ACC112 (cell line): ENCODE data around the gene APOC1.

ENCODE experiments used
- H2AFZ ChIP-seq: fragments of 200-600 bp; sonication (generic); one replicate; pipeline ENCODE4 v1.6.0; 2017; ENCODE audit warnings: antibody characterized with exemption, low read length; ENCODE audit not compliant: unreplicated experiment
- H3K27ac ChIP-seq: fragments of 200-600 bp; sonication (generic); 2 replicates; pipeline ENCODE4 v1.5.1; 2014; ENCODE audit warnings: low read depth, mild to moderate bottlenecking, antibody characterized with exemption, low read length, moderate library complexity
- H3K27me3 ChIP-seq: fragments of 200-600 bp; sonication (generic); 2 replicates; pipeline ENCODE4 v1.6.1; 2014; ENCODE audit warnings: mild to moderate bottlenecking, antibody characterized with exemption, low read length, moderate library complexity, mixed read lengths; ENCODE audit not compliant: insufficient read depth
- H3K36me3 ChIP-seq: fragments of 200-600 bp; sonication (generic); 2 replicates; pipeline ENCODE4 v1.6.1; 2016; ENCODE audit warnings: mild to moderate bottlenecking, antibody characterized with exemption, low read length, moderate library complexity, mixed read lengths; ENCODE audit not compliant: insufficient read depth
- H3K4me1 ChIP-seq: fragments of 200-600 bp; sonication (generic); one replicate; pipeline ENCODE4 v1.6.1; 2016; ENCODE audit warnings: low read length, mixed read lengths; ENCODE audit not compliant: insufficient read depth, unreplicated experiment, control insufficient read depth
- H3K4me3 ChIP-seq: fragments of 200-600 bp; sonication (generic); 2 replicates; pipeline ENCODE4 v1.5.1; 2014; ENCODE audit warnings: mild to moderate bottlenecking, low read depth, low read length
- H3K79me2 ChIP-seq: fragments of 200-600 bp; sonication (generic); one replicate; pipeline ENCODE4 v1.6.0; 2016; ENCODE audit warnings: low read length; ENCODE audit not compliant: control insufficient read depth, unreplicated experiment, insufficient read depth

The APOC1 gene

DNA sequence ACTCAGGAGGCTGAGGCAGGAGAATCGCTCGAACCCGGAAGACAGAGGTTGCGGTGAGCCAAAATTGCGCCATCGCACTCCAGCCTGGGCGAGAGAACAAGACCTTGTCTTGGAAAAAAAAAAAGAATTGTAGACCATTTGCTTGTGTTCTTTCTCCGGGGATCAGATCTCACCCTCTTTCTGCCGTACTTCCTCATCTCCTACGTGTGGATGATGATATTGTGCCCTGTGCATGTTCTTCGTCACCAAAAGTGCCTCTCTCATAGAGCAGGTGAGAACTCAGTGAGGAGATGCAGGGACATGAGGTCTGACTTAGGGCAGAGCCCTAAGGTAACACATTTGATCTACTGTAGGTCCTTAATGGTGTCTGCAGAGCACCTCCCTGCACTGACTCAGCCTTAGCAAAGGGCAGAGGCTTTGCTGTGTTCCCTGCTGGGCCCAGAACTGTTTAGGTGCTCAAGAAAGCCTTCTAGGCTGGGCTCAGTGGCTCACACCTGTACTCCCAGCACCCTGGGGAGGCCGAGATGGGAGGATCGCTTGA lies 32.7 kb downstream of the APOC1 start:
- H3K36me3 ChIP-seq: no peaks in the 10 kb centered on the region
- no peaks in the 10 kb centered on the region for H3K27me3 ChIP-seq
- no peaks in the 10 kb centered on the region for H3K79me2 ChIP-seq
- H3K4me3 ChIP-seq: no peak overlapping the region
- no peak overlapping the region for H2AFZ ChIP-seq
- no peaks in the 10 kb centered on the region for H3K4me1 ChIP-seq
- no peak overlapping the region for H3K27ac ChIP-seq

- Histone ChIP-seq H2AFZ (no peak overlapping the region), H3K4me3 (no peak overlapping the region), H3K79me2 (no peaks in the 10 kb centered on the region), H3K4me1 (no peaks in the 10 kb centered on the region), H3K27ac (no peak overlapping the region), H3K27me3 (no peaks in the 10 kb centered on the region), H3K36me3 (no peaks in the 10 kb centered on the region)
Observed at GRCh38 chr19:44948237-44948636, 33.8 kb downstream of the APOC1 start.

- Histone ChIP-seq H3K4me3 (no peak overlapping the region), H3K36me3 (no peaks in the 10 kb centered on the region), H2AFZ (no peak overlapping the region), H3K79me2 (peaks cover 2% of the 10 kb centered on the region), H3K27ac (no peak overlapping the region), H3K27me3 (no peaks in the 10 kb centered on the region), H3K4me1 (no peaks in the 10 kb centered on the region)
Observed at GRCh38 chr19:44948763-44949374, 34.5 kb downstream of the APOC1 start.

- no peaks in the 10 kb centered on the region for H3K36me3 ChIP-seq
- no peak overlapping the region for H3K27ac ChIP-seq
- H3K4me1 ChIP-seq: no peaks in the 10 kb centered on the region
- H2AFZ ChIP-seq: no peak overlapping the region
- peaks cover 2% of the 10 kb centered on the region for H3K79me2 ChIP-seq
- no peaks in the 10 kb centered on the region for H3K27me3 ChIP-seq
- H3K4me3 ChIP-seq: no peak overlapping the region
Observed at GRCh38 chr19:44949550-44949949, 35.1 kb downstream of the APOC1 start.

- Histone ChIP-seq H3K4me1 (peaks cover 3% of the 10 kb centered on the region), H3K36me3 (no peaks in the 10 kb centered on the region), H3K27me3 (no peaks in the 10 kb centered on the region), H2AFZ (no peak overlapping the region), H3K4me3 (no peak overlapping the region), H3K79me2 (peaks cover 19% of the 10 kb centered on the region), H3K27ac (no peak overlapping the region)
Observed at GRCh38 chr19:44951179-44952159, 37.1 kb downstream of the APOC1 start.

- H3K27me3 ChIP-seq: no peaks in the 10 kb centered on the region
- H3K27ac ChIP-seq: peak overlapping the region; percentile 96
- peak overlapping the region; percentile 100 for H3K4me3 ChIP-seq
- no peaks in the 10 kb centered on the region for H3K36me3 ChIP-seq
- peaks cover 11% of the 10 kb centered on the region for H3K4me1 ChIP-seq
- peaks cover 46% of the 10 kb centered on the region for H3K79me2 ChIP-seq
- peak overlapping the region; percentile 95 for H2AFZ ChIP-seq
Observed at GRCh38 chr19:44954278-44954648, 39.9 kb downstream of the APOC1 start.

- Histone ChIP-seq H2AFZ (peak within 1 kb of the TSS; percentile 95), H3K4me1 (peaks cover 11% of the 10 kb centered on the region), H3K79me2 (peaks cover 52% of the 10 kb centered on the region), H3K4me3 (peak within 1 kb of the TSS; percentile 100), H3K27me3 (no peaks in the 10 kb centered on the region), H3K27ac (peak within 1 kb of the TSS; percentile 96), H3K36me3 (no peaks in the 10 kb centered on the region)
Observed at GRCh38 chr19:44954649-44955504, 40.5 kb downstream of the APOC1 start, which contains the start of gene CLPTM1. Gene CLPTM1 (plus strand): TSS chr19:44955380. CDS start chr19:44955396, 16 bp downstream.

DNA sequence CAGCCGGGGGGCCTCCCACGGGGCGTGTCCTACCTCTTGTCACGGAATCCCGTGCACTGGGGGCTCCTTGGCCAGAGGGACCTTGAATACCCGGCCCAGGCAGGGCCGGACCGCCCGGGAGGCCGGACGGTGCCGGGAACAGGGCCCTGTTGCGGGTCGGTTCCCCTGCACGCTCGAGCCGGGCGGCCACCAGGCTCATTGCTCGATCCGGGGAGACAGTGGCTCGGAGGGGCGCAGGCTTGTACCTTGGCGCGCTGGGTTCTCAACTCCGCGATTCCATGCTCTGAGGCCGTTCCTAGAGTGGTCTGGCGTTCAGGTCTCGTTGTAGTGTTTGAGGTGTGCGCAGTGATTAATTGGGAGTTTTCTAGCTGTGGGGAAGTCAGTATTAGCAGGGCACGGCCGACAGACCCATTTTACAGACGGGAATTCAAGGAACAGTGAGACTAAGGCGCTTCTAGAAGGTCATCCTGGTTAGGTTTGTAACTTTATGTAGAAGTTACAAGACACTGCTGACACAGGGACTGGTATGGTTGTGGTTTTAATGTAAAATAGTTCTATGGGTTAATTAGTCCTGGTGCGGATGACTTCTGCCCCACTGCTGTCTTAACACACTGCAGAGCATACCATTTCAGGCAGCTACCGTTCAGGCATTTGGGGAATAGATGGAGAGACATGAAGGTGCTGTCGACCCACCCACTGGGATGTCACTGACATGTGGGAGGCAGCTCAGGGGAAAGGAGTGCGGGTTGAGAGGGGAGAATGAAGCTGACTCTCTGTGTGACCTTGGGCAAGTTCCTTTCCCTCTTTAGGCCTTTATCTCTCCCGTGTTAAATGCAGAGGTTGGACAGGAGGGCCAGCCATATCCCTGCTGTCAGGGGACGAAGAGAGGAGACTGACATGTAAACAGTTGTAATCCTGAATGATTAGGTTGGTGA lies 41.4 kb downstream of the APOC1 start:
- Histone ChIP-seq H3K79me2 (peaks cover 61% of the 10 kb centered on the region), H3K36me3 (no peaks in the 10 kb centered on the region), H3K27me3 (no peaks in the 10 kb centered on the region), H3K27ac (peak overlapping the region; percentile 20; the same call in 1 of the 2 replicates), H3K4me3 (peak overlapping the region; percentile 100), H3K4me1 (peaks cover 11% of the 10 kb centered on the region), H2AFZ (peak overlapping the region; percentile 64)

GRCh38 chr19:44957526-44957925 lies 43.1 kb downstream of the APOC1 start:
- Histone ChIP-seq H3K4me1 (peaks cover 11% of the 10 kb centered on the region), H3K4me3 (no peak overlapping the region; the same call in 1 of the 2 replicates), H3K27ac (no peak overlapping the region), H3K79me2 (peaks cover 73% of the 10 kb centered on the region), H3K27me3 (no peaks in the 10 kb centered on the region), H3K36me3 (no peaks in the 10 kb centered on the region), H2AFZ (no peak overlapping the region)
